ENCODE data around the gene CHPF.

DNA sequence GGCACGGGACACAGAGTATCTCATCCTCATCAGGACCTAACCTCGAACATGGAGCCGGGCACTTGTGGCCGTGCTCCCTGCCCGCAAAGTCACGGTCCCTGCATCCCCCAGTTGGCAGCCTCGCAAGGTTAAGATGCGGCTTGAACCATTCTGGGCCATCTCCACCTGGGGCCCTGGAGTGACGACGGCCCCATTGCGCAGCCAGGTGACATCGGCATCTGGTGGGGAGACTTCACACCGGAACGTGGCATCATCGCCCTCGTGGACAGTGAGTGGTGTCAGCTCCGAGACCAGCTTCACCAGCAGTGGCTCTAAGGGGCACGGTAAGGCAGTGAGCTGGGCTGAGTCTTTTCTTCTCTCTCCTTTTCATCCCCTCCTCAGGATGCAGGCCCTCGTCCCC lies 12.8 kb upstream of the CHPF start:
- no peak for TF ChIP-seq POLR2AphosphoS5 (IDR thresholded peaks at IDR 0.05; ENCODE audit: low read depth, low read length)
- TF ChIP-seq, protein P1, sequence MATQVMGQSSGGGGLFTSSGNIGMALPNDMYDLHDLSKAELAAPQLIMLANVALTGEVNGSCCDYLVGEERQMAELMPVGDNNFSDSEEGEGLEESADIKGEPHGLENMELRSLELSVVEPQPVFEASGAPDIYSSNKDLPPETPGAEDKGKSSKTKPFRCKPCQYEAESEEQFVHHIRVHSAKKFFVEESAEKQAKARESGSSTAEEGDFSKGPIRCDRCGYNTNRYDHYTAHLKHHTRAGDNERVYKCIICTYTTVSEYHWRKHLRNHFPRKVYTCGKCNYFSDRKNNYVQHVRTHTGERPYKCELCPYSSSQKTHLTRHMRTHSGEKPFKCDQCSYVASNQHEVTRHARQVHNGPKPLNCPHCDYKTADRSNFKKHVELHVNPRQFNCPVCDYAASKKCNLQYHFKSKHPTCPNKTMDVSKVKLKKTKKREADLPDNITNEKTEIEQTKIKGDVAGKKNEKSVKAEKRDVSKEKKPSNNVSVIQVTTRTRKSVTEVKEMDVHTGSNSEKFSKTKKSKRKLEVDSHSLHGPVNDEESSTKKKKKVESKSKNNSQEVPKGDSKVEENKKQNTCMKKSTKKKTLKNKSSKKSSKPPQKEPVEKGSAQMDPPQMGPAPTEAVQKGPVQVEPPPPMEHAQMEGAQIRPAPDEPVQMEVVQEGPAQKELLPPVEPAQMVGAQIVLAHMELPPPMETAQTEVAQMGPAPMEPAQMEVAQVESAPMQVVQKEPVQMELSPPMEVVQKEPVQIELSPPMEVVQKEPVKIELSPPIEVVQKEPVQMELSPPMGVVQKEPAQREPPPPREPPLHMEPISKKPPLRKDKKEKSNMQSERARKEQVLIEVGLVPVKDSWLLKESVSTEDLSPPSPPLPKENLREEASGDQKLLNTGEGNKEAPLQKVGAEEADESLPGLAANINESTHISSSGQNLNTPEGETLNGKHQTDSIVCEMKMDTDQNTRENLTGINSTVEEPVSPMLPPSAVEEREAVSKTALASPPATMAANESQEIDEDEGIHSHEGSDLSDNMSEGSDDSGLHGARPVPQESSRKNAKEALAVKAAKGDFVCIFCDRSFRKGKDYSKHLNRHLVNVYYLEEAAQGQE (IDR thresholded peaks at IDR 0.05; ENCODE audit: insufficient read depth in 1 of 2, low read depth in 2 of 2, low read length in 2 of 2) = no peak
- no peak for TF ChIP-seq TAF1 (IDR thresholded peaks at IDR 0.05; ENCODE audit: borderline replicate concordance, insufficient read depth, low read length)
- no peak for TF ChIP-seq SIN3A (IDR thresholded peaks at IDR 0.05; ENCODE audit: borderline replicate concordance, insufficient read depth, low read length)
- TF ChIP-seq FOXP2 (optimal IDR thresholded peaks at IDR 0.05; ENCODE audit: borderline replicate concordance, extremely low read depth, extremely low read length, insufficient read depth) = no peak

Measured in PFSK-1 (cell line).